IMR-90 (cell line): Measurements from ENCODE around the gene KIF9. TPM values are rescaled to one million over a fixed set of nuclear protein-coding genes. Genes with fewer than 3 reads are reported as not detected.

Source experiments
- ATAC-seq: fragments of 200-7000 bp; cut with Tn5 transposase; 2 replicates; pipeline ENCODE4 v1.9.1; 2020; ENCODE audit warnings: low read depth, mild to moderate bottlenecking, moderate library complexity
- BruUV-seq: library from RNA; stranded (reverse); fragments of 400-500 nt; replicated peaks from 2 replicates; lab custom pipeline; 2021; lab: Mats Ljungman, UMichigan
- CTCF ChIA-PET: fragments of 300-600 bp; formaldehyde crosslinking; extraction: SDS; loops from one replicate; lab custom pipeline; 2021; ENCODE audit warnings: antibody characterized with exemption; lab: Yijun Ruan, JAX
- POLR2A ChIA-PET: fragments of 300-600 bp; sonication (Branson Sonifier 250); formaldehyde crosslinking; loops from one replicate; lab custom pipeline; 2022; ENCODE audit warnings: antibody characterized with exemption; ENCODE audit not compliant: unreplicated experiment; lab: Charles Lee
- DNase-seq: peaks from one replicate; pipeline ENCODE4 v3.0.0; 2013
- H2AFZ ChIP-seq: replicated peaks from 2 replicates; pipeline ENCODE3; 2013; ENCODE audit warnings: low read length, mild to moderate bottlenecking; ENCODE audit not compliant: poor library complexity
- H2AK5ac ChIP-seq: 2 replicates; pipeline ENCODE4 v1.6.1; 2013; ENCODE audit warnings: low read depth, low read length, inconsistent platforms
- H2AK9ac ChIP-seq: replicated peaks from 2 replicates; pipeline ENCODE3; 2013; ENCODE audit warnings: mild to moderate bottlenecking, low read depth, low read length, moderate library complexity; ENCODE audit not compliant: poor library complexity
- H2BK120ac ChIP-seq: 2 replicates; pipeline ENCODE4 v1.6.1; 2013; ENCODE audit warnings: low read depth, low read length, inconsistent platforms
- H2BK15ac ChIP-seq: 3 replicates; pipeline ENCODE4 v1.6.1; 2013; ENCODE audit warnings: low read depth, low read length, inconsistent platforms
- H2BK20ac ChIP-seq: 2 replicates; pipeline ENCODE4 v1.6.1; 2013; ENCODE audit warnings: low read depth, mild to moderate bottlenecking, inconsistent platforms, low read length, moderate library complexity
- H2BK5ac ChIP-seq: 2 replicates; pipeline ENCODE4 v1.6.1; 2013; ENCODE audit warnings: mild to moderate bottlenecking, low read depth, low read length, inconsistent platforms; ENCODE audit not compliant: poor library complexity, severe bottlenecking
- H3K14ac ChIP-seq: replicated peaks from 2 replicates; pipeline ENCODE4 v1.6.1; 2013; ENCODE audit warnings: low read depth, low read length, inconsistent platforms
- H3K18ac ChIP-seq: 2 replicates; pipeline ENCODE4 v1.6.1; 2013; ENCODE audit warnings: low read depth, low read length, control low read depth
- H3K23ac ChIP-seq: 2 replicates; pipeline ENCODE4 v1.6.1; 2013; ENCODE audit warnings: low read depth, low read length, inconsistent platforms
- H3K27ac ChIP-seq: 2 replicates; pipeline ENCODE4 v1.5.1; 2013; ENCODE audit warnings: mild to moderate bottlenecking, control low read depth, low read length; ENCODE audit not compliant: insufficient read depth
- H3K27me3 ChIP-seq: 2 replicates; pipeline ENCODE4 v1.6.1; 2013; ENCODE audit warnings: low read length; ENCODE audit not compliant: control insufficient read depth, insufficient read depth
- H3K36me3 ChIP-seq: 2 replicates; pipeline ENCODE4 v1.6.1; 2013; ENCODE audit warnings: low read length, mixed read lengths; ENCODE audit not compliant: control insufficient read depth, insufficient read depth
- H3K4ac ChIP-seq: 2 replicates; pipeline ENCODE4 v1.6.1; 2013; ENCODE audit warnings: low read depth, low read length, inconsistent platforms
- H3K4me1 ChIP-seq: 2 replicates; pipeline ENCODE4 v1.6.1; 2013; ENCODE audit warnings: low read length, mixed read lengths; ENCODE audit not compliant: control insufficient read depth, insufficient read depth
- H3K4me2 ChIP-seq: 2 replicates; pipeline ENCODE4 v1.6.1; 2013; ENCODE audit warnings: low read depth, mild to moderate bottlenecking, control low read depth, low read length, moderate library complexity
- H3K4me3 ChIP-seq: 2 replicates; pipeline ENCODE4 v1.5.1; 2013; ENCODE audit warnings: low read depth, mild to moderate bottlenecking, control low read depth, low read length, moderate library complexity; ENCODE audit not compliant: insufficient read depth
- H3K56ac ChIP-seq: 2 replicates; pipeline ENCODE4 v1.6.1; 2013; ENCODE audit warnings: low read length, inconsistent platforms; ENCODE audit not compliant: insufficient read depth; ENCODE audit errors: extremely low read depth
- H3K79me1 ChIP-seq, 2 experiments: 2 replicates each; pipeline ENCODE4 v1.6.1; 2013; ENCODE audit warnings: low read length in 2 of 2, inconsistent platforms in 1 of 2, low read depth in 1 of 2
- H3K9ac ChIP-seq: 2 replicates; pipeline ENCODE4 v1.6.1; 2013; ENCODE audit warnings: low read depth, low read length, control low read depth
- H3K9me1 ChIP-seq: 2 replicates; pipeline ENCODE4 v1.6.1; 2013; ENCODE audit warnings: low read length, inconsistent platforms; ENCODE audit not compliant: insufficient read depth
- H3K9me3 ChIP-seq: 2 replicates; pipeline ENCODE4 v1.6.1; 2013; ENCODE audit warnings: low read length; ENCODE audit not compliant: control insufficient read depth, insufficient read depth
- H4K20me1 ChIP-seq: 2 replicates; pipeline ENCODE4 v1.6.1; 2013; ENCODE audit warnings: low read length, inconsistent platforms; ENCODE audit not compliant: insufficient read depth
- H4K5ac ChIP-seq: 2 replicates; pipeline ENCODE4 v1.6.1; 2013; ENCODE audit warnings: mild to moderate bottlenecking, low read depth, low read length, control low read depth
- H4K8ac ChIP-seq, 2 experiments: 2 replicates each; pipeline ENCODE4 v1.6.1; 2013; ENCODE audit warnings: low read depth in 2 of 2, low read length in 2 of 2, control low read depth in 1 of 2, inconsistent platforms in 1 of 2
- H4K91ac ChIP-seq: 2 replicates; pipeline ENCODE4 v1.6.1; 2013; ENCODE audit warnings: low read depth, low read length, inconsistent platforms; ENCODE audit not compliant: insufficient read depth
- BHLHE40 ChIP-seq: fragments of 150-350 bp; IDR thresholded peaks from 2 replicates; pipeline ENCODE4 v1.6.1; 2016; ENCODE audit warnings: mild to moderate bottlenecking, low read depth, low read length
- CEBPB ChIP-seq: IDR thresholded peaks from 2 replicates; pipeline ENCODE4 v1.6.1; 2012; ENCODE audit warnings: low read depth, low read length, improper control_type of control experiment
- CHD1 ChIP-seq: IDR thresholded peaks from 2 replicates; pipeline ENCODE4 v1.6.1; 2012; ENCODE audit warnings: low read depth, low read length, improper control_type of control experiment
- CTCF ChIP-seq: conservative IDR thresholded peaks from 2 replicates; pipeline ENCODE4 v1.5.1; 2012; ENCODE audit warnings: mild to moderate bottlenecking, low read depth, low read length, improper control_type of control experiment
- ELK1 ChIP-seq: fragments of 150-350 bp; IDR thresholded peaks from 2 replicates; pipeline ENCODE4 v1.6.1; 2016; ENCODE audit warnings: low read depth, mild to moderate bottlenecking, low read length, moderate library complexity, borderline replicate concordance
- FOS ChIP-seq: fragments of 150-350 bp; IDR thresholded peaks from 2 replicates; pipeline ENCODE4 v1.6.1; 2016; ENCODE audit warnings: low read depth, low read length
- MAFK ChIP-seq: IDR thresholded peaks from 2 replicates; pipeline ENCODE4 v1.6.1; 2012; ENCODE audit warnings: low read depth, low read length, improper control_type of control experiment
- MAZ ChIP-seq: IDR thresholded peaks from 2 replicates; pipeline ENCODE4 v1.6.1; 2012; ENCODE audit warnings: low read depth, mild to moderate bottlenecking, low read length, improper control_type of control experiment, moderate library complexity, borderline replicate concordance
- MXI1 ChIP-seq: IDR thresholded peaks from 2 replicates; pipeline ENCODE4 v1.6.1; 2012; ENCODE audit warnings: low read depth, mild to moderate bottlenecking, low read length, moderate library complexity, borderline replicate concordance
- NFE2L2 ChIP-seq: fragments of 150-350 bp; IDR thresholded peaks from 2 replicates; pipeline ENCODE4 v1.6.1; 2016; ENCODE audit warnings: low read depth, mild to moderate bottlenecking, low read length
- POLR2A ChIP-seq: IDR thresholded peaks from 2 replicates; pipeline ENCODE4 v1.6.1; 2012; ENCODE audit warnings: mild to moderate bottlenecking, low read depth, low read length
- RAD21 ChIP-seq: IDR thresholded peaks from 2 replicates; pipeline ENCODE4 v1.6.1; 2012; ENCODE audit warnings: low read length, improper control_type of control experiment
- RCOR1 ChIP-seq: IDR thresholded peaks from 2 replicates; pipeline ENCODE4 v1.6.1; 2012; ENCODE audit warnings: mild to moderate bottlenecking, low read length, improper control_type of control experiment; ENCODE audit not compliant: insufficient replicate concordance
- RFX5 ChIP-seq: IDR thresholded peaks from 2 replicates; pipeline ENCODE4 v1.8.0; 2012; ENCODE audit warnings: low read depth, mild to moderate bottlenecking, low read length, moderate library complexity
- SMC3 ChIP-seq: fragments of 150-350 bp; IDR thresholded peaks from 2 replicates; pipeline ENCODE4 v1.6.1; 2016; ENCODE audit warnings: low read depth, mild to moderate bottlenecking, antibody characterized with exemption, low read length, moderate library complexity
- USF2 ChIP-seq: fragments of 150-350 bp; IDR thresholded peaks from 2 replicates; pipeline ENCODE4 v1.6.1; 2017; ENCODE audit warnings: mild to moderate bottlenecking, antibody characterized with exemption, low read length, low read depth
- WGBS, 2 experiments: methylation state at CpG; one replicate each; pipeline versions ENCODE4 v1.1.5 to v1.1.7; 2013; ENCODE audit warnings: missing lambda C conversion rate in 2 of 2; ENCODE audit not compliant: insufficient read length in 1 of 2; ENCODE audit errors: extremely low coverage in 2 of 2; 5-methylcytosine and 5-hydroxymethylcytosine counted together
- dilution Hi-C: fragments of 300-500 bp; cut with HindIII; formaldehyde crosslinking; loops from one replicate; pipeline ENCODE4 v1.14.3; 2018; ENCODE audit warnings: low sequenced_read_pairs; ENCODE audit not compliant: unreplicated experiment
- in situ Hi-C: fragments of 300-500 bp; cut with MboI; formaldehyde crosslinking; loops from 3 replicates; pipeline ENCODE4 v1.14.3; 2019; ENCODE audit warnings: low sequenced_read_pairs, inconsistent platforms, mixed read lengths
- intact Hi-C: fragments of 100-400 bp; cut with micrococcal nuclease; formaldehyde crosslinking; loops from 2 replicates; pipeline ENCODE4 v1.10.0; 2022
- polyA plus RNA-seq, 3 experiments: library from polyadenylated mRNA; depleted of rRNA; stranded (reverse); fragments of >200 nt; gene quantifications; 2 replicates each; pipeline ENCODE4 v1.2.3, GENCODE V29; 2012; ENCODE audit warnings: low replicate concordance in 1 of 3
- total RNA-seq: library from RNA; depleted of rRNA; stranded (reverse); fragments of >200 nt; gene quantifications from 2 replicates; pipeline ENCODE4 v1.2.3, GENCODE V29; 2012

KIF9 gene
- total and polyA plus RNA-seq, 2 of the 4 experiments (the other 2 are of a cell fraction) = 1.8 to 5.0 TPM

GRCh38 chr3:47295322-47295721 lies 12.7 kb upstream of the KIF9 start:
- Histone ChIP-seq H3K4me2 (no peak overlapping the region), H3K27ac (no peak overlapping the region), H2AFZ (no peak overlapping the region), H3K18ac (no peak overlapping the region), H2BK5ac (no peak overlapping the region), H2BK15ac (no peak overlapping the region), H2BK120ac (no peak overlapping the region), H4K5ac (no peak overlapping the region), H3K9me1 (no peaks in the 10 kb centered on the region; the same call in 1 of the 2 replicates), H3K4me3 (no peak overlapping the region), H2AK9ac (no peak overlapping the region), H3K9me3 (no peaks in the 10 kb centered on the region), H2BK20ac (no peak overlapping the region), H3K14ac (no peak overlapping the region), H3K56ac (no peak overlapping the region), H3K4ac (no peak overlapping the region), H2AK5ac (no peak overlapping the region), H3K79me1 (peaks cover 39 to 75% of the 10 kb centered on the region in 2 experiments), H3K27me3 (no peaks in the 10 kb centered on the region), H4K20me1 (peaks cover 15% of the 10 kb centered on the region; the same call in 1 of the 2 replicates), H3K23ac (no peak overlapping the region), H3K36me3 (peaks cover 5% of the 10 kb centered on the region; the same call in 1 of the 2 replicates), H4K8ac (no peak overlapping the region), H3K4me1 (0 out of 2 replicates have a peak, but pooled peaks cover 1% of the 10 kb centered on the region), H4K91ac (no peak overlapping the region), H3K9ac (no peak overlapping the region)
- CTCF ChIA-PET = no interaction called here
- no peak for TF ChIP-seq BHLHE40
- no peak for TF ChIP-seq NFE2L2
- TF ChIP-seq CTCF = no peak
- no peak for TF ChIP-seq MAFK
- TF ChIP-seq POLR2A = no peak
- no peak for TF ChIP-seq MAZ
- TF ChIP-seq FOS = no peak
- no peak for TF ChIP-seq MXI1
- no peak for TF ChIP-seq RFX5
- no peak for TF ChIP-seq RAD21
- no peak for TF ChIP-seq CHD1
- no peak for TF ChIP-seq ELK1
- TF ChIP-seq CEBPB = no peak
- TF ChIP-seq RCOR1 = no peak
- no peak for TF ChIP-seq SMC3
- no peak for TF ChIP-seq USF2
- no CpG with 5 or more reads among the region's 2 CpGs for WGBS, 2 experiments
- ATAC-seq (no peak), DNase-seq (no peak)
- intact Hi-C loops = no loop called here
- POLR2A ChIA-PET = no interaction called here
- BruUV-seq = no TSS peak
- dilution Hi-C loops = no loop called here
- in situ Hi-C loops = no loop called here
